CD4-positive, alpha-beta T cell (primary cell): ENCODE data around the gene NHS. TPM values are rescaled to one million over a fixed set of nuclear protein-coding genes. Genes with fewer than 3 reads are reported as not detected.

ENCODE experiments used
- ATAC-seq: fragments of 200-7000 bp; cut with Tn5 transposase; one replicate; pipeline ENCODE4 v1.10.0; 2022; ENCODE audit warnings: mild to moderate bottlenecking; ENCODE audit not compliant: poor library complexity
- CTCF ChIA-PET: fragments of 350-600 bp; sonication (Branson Sonifier 250); formaldehyde crosslinking; loops from one replicate; lab custom pipeline; 2021; ENCODE audit warnings: antibody characterized with exemption, inconsistent platforms; lab: Charles Lee
- POLR2A ChIA-PET: fragments of 350-600 bp; sonication (Branson Sonifier 250); formaldehyde crosslinking; loops from one replicate; lab custom pipeline; 2021; ENCODE audit warnings: antibody characterized with exemption, inconsistent platforms; lab: Charles Lee
- DNase-seq, 14 experiments: peaks; one replicate each; pipeline ENCODE4 v3.0.0-alpha.2; 2013 to 2020; ENCODE audit warnings: mixed read lengths in 2 of 14
- H3K27ac ChIP-seq, 2 donors: one replicate each; pipeline versions ENCODE4 v1.5.1 to v1.7.0; 2013; ENCODE audit warnings: low read length in 2 of 2, low read depth in 1 of 2, mild to moderate bottlenecking in 1 of 2
- H3K27me3 ChIP-seq, 2 experiments: 1 replicate in 1 of 2; 2 replicates in 1 of 2; pipeline versions ENCODE4 v1.6.1 to v1.7.0; 2013; ENCODE audit warnings: low read length in 2 of 2, control low read depth in 1 of 2, mild to moderate bottlenecking in 1 of 2, moderate library complexity in 1 of 2; ENCODE audit not compliant: insufficient read depth in 2 of 2, control insufficient read depth in 1 of 2
- H3K36me3 ChIP-seq: one replicate; pipeline ENCODE4 v1.6.1; 2013; ENCODE audit warnings: low read length, control low read depth; ENCODE audit not compliant: insufficient read depth
- H3K4me1 ChIP-seq: one replicate; pipeline ENCODE4 v1.6.1; 2013; ENCODE audit warnings: low read length, control low read depth; ENCODE audit not compliant: insufficient read depth
- H3K4me3 ChIP-seq: one replicate; pipeline ENCODE4 v1.5.1; 2013; ENCODE audit warnings: mild to moderate bottlenecking, low read length, moderate library complexity
- H3K9me3 ChIP-seq, 2 experiments: 1 replicate in 1 of 2; 2 replicates in 1 of 2; pipeline versions ENCODE4 v1.6.1 to v1.7.0; 2013; ENCODE audit warnings: low read length in 2 of 2, mild to moderate bottlenecking in 2 of 2, control low read depth in 1 of 2, moderate library complexity in 1 of 2; ENCODE audit not compliant: control insufficient read depth in 1 of 2, insufficient read depth in 1 of 2
- H3K27ac Mint-ChIP-seq: one replicate; pipeline ENCODE4 v1.8.0; 2020; ENCODE audit warnings: mixed read lengths
- H3K27me3 Mint-ChIP-seq: one replicate; pipeline ENCODE4 v1.8.0; 2021; ENCODE audit warnings: mixed read lengths
- H3K36me3 Mint-ChIP-seq: one replicate; pipeline ENCODE4 v1.8.0; 2021; ENCODE audit warnings: low read depth, mixed read lengths
- H3K4me1 Mint-ChIP-seq: one replicate; pipeline ENCODE4 v1.8.0; 2021; ENCODE audit warnings: low read depth, mixed read lengths
- H3K4me3 Mint-ChIP-seq: one replicate; pipeline ENCODE4 v1.8.0; 2020; ENCODE audit warnings: mild to moderate bottlenecking, mixed read lengths
- H3K9me3 Mint-ChIP-seq: one replicate; pipeline ENCODE4 v1.8.0; 2020; ENCODE audit warnings: mixed read lengths
- intact Hi-C, 2 experiments: fragments of 100-400 bp; cut with DNase I in 1 of 2; cut with micrococcal nuclease in 1 of 2; formaldehyde crosslinking; loops; one replicate each; pipeline versions ENCODE4 v1.15.1 to v1.9.0; 2023 to 2025; cut with DNase I, micrococcal nuclease
- total RNA-seq, 174 experiments: library from RNA in 2 of 174; stranded (reverse) in 2 of 174; gene quantifications; one replicate each; pipeline ENCODE4 v1.2.3 and lab custom pipeline; 2021 to 2026
- TF ChIP-seq, protein P1 (sequence below): fragments of 200-600 bp; IDR thresholded peaks from one replicate; pipeline ENCODE4 v1.8.0; 2022; ENCODE audit warnings: antibody characterized with exemption, mild to moderate bottlenecking

Gene NHS
- total RNA-seq, 2 experiments from 2014 or later = 0.36 to 0.53 TPM

DNA sequence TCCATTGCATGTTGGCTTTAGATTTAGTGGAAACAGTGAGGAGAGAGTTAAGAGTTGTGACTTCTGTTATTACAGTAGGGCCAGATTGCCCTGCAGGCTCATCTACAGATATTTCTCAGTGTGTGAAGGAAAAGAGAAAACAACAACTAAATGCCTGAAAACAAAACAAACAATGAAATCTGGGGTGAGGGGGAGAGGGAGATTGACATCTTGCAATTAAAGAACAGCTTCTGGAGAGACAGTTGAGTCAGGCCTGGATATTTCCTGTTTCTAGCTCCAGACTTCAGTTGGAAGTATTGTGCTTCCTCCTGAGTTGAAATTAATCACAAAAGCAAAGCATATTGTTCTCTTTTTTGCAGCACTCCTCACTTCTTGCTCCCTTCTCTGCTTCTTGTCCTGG is 254.0 kb downstream of the NHS start:
- Histone ChIP-seq H3K4me3 (no peak overlapping the region), H3K4me1 (peaks cover 2% of the 10 kb centered on the region), H3K36me3 (no peaks in the 10 kb centered on the region), H3K27me3 (no peaks in the 10 kb centered on the region), H3K27ac (no peak overlapping the region), H3K9me3 (no peaks in the 10 kb centered on the region)
- TF ChIP-seq, protein P1, sequence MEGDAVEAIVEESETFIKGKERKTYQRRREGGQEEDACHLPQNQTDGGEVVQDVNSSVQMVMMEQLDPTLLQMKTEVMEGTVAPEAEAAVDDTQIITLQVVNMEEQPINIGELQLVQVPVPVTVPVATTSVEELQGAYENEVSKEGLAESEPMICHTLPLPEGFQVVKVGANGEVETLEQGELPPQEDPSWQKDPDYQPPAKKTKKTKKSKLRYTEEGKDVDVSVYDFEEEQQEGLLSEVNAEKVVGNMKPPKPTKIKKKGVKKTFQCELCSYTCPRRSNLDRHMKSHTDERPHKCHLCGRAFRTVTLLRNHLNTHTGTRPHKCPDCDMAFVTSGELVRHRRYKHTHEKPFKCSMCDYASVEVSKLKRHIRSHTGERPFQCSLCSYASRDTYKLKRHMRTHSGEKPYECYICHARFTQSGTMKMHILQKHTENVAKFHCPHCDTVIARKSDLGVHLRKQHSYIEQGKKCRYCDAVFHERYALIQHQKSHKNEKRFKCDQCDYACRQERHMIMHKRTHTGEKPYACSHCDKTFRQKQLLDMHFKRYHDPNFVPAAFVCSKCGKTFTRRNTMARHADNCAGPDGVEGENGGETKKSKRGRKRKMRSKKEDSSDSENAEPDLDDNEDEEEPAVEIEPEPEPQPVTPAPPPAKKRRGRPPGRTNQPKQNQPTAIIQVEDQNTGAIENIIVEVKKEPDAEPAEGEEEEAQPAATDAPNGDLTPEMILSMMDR = no peak
- Mint-ChIP-seq H3K36me3 (no peaks in the 10 kb centered on the region), H3K4me1 (peaks cover 7% of the 10 kb centered on the region), H3K27me3 (no peaks in the 10 kb centered on the region), H3K27ac (no peak overlapping the region), H3K9me3 (no peaks in the 10 kb centered on the region), H3K4me3 (no peak overlapping the region)
- POLR2A ChIA-PET = no interaction called here
- intact Hi-C loops = no loop called here
- CTCF ChIA-PET = no interaction called here
- DNase-seq = no peak
- ATAC-seq = no peak

DNA sequence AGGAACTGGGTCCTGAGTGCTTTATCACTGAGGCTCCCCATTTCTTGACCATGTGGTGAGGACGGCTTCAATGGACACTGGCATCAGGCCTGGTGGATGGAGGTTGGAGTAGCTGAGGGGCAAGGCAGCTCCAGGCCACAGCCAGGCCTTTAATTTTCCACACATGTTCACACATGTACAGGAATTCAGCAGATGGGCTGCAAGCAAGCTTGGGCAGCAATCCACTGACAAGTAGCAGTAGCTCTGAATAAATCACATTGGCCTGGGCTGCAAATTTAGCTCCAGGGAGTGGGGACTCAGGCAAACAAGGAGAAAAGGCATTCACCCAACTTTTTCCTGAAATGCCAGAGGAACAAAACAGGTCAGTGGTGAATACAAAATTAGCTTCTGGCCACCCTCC is 254.5 kb downstream of the NHS start:
- Mint-ChIP-seq H3K27ac (no peak overlapping the region), H3K4me1 (peaks cover 7% of the 10 kb centered on the region), H3K4me3 (no peak overlapping the region), H3K36me3 (no peaks in the 10 kb centered on the region), H3K27me3 (no peaks in the 10 kb centered on the region), H3K9me3 (no peaks in the 10 kb centered on the region)
- Histone ChIP-seq H3K27ac (no peak overlapping the region), H3K36me3 (no peaks in the 10 kb centered on the region), H3K27me3 (no peaks in the 10 kb centered on the region), H3K9me3 (no peaks in the 10 kb centered on the region), H3K4me3 (no peak overlapping the region), H3K4me1 (peaks cover 2% of the 10 kb centered on the region)
- TF ChIP-seq, protein P1 = no peak
- CTCF ChIA-PET = interaction anchor here (0.5 kb wide), 1 partner anchor 1621 kb away, joined by 3 read pairs; no protein-coding TSS in a partner anchor
- intact Hi-C loops = no loop called here
- ATAC-seq (no peak), DNase-seq (no peak)
- POLR2A ChIA-PET = no interaction called here

DNA sequence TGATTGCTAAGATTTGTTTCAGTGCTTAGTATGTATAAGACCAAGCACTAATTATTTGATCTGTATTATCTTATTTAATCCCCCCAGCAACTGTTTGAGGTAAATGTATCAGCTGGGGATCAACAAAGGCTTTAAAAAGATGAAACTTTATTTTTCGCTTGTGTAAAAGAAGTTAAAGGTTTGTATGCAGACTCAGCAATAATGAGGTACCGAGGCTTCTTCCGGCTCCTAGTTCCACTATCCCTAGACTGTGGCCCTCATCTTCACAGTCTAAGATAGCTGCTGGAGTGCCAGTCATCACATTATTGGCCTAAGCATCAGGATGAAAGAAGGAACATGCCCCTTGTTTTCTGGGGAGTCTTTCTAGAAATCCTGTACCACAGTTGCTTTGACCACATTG is 256.6 kb downstream of the NHS start:
- POLR2A ChIA-PET = no interaction called here
- Mint-ChIP-seq H3K4me1 (peaks cover 7% of the 10 kb centered on the region), H3K27ac (no peak overlapping the region), H3K9me3 (no peaks in the 10 kb centered on the region), H3K27me3 (no peaks in the 10 kb centered on the region), H3K4me3 (no peak overlapping the region), H3K36me3 (no peaks in the 10 kb centered on the region)
- Histone ChIP-seq H3K36me3 (no peaks in the 10 kb centered on the region), H3K27ac (no peak overlapping the region), H3K4me1 (peaks cover 2% of the 10 kb centered on the region), H3K9me3 (no peaks in the 10 kb centered on the region), H3K27me3 (no peaks in the 10 kb centered on the region), H3K4me3 (no peak overlapping the region)
- intact Hi-C loops = no loop called here
- no peak for DNase-seq
- CTCF ChIA-PET = no interaction called here
- no peak for ATAC-seq
- TF ChIP-seq, protein P1 = no peak
